K562 (cell line): ENCODE data around the gene RFX7. TPM values are rescaled to one million over a fixed set of nuclear protein-coding genes. Genes with fewer than 3 reads are reported as not detected.
A peak's percentile ranks its signal among the peaks of the same experiment; 100 is the strongest.

Experiments used
- C11orf30 ChIP-seq: fragments of 450-650 bp; IDR thresholded peaks from 2 replicates; pipeline ENCODE4 v1.6.1; 2016; ENCODE audit warnings: low read depth, mild to moderate bottlenecking
- CREB3L1 ChIP-seq: fragments of 450-650 bp; IDR thresholded peaks from 2 replicates; pipeline ENCODE4 v1.6.1; 2014; ENCODE audit warnings: low read depth, mild to moderate bottlenecking, moderate library complexity, borderline replicate concordance
- E2F3 ChIP-seq: fragments of 250-450 bp; sonication (Bioruptor Pico); IDR thresholded peaks from 2 replicates; pipeline ENCODE4 v1.4.0; 2020; ENCODE audit warnings: mild to moderate bottlenecking
- HDAC2 ChIP-seq: fragments of 450-650 bp; IDR thresholded peaks from 2 replicates; pipeline ENCODE4 v1.6.1; 2016; ENCODE audit warnings: mild to moderate bottlenecking
- HMG20A ChIP-seq: fragments of 450-650 bp; formaldehyde crosslinking; conservative IDR thresholded peaks from 2 replicates; pipeline ENCODE4 v1.4.0; 2020; ENCODE audit warnings: mild to moderate bottlenecking, mixed read lengths
- KLF16 ChIP-seq: IDR thresholded peaks from 2 replicates; pipeline ENCODE4 v1.6.1; 2016; ENCODE audit warnings: antibody characterized with exemption
- NCOA4 ChIP-seq: fragments of 450-650 bp; IDR thresholded peaks from 2 replicates; pipeline ENCODE4 v1.6.1; 2018; ENCODE audit warnings: mild to moderate bottlenecking; ENCODE audit not compliant: partially characterized antibody
- SIX5 ChIP-seq, 2 experiments: IDR thresholded peaks; 2 replicates each; pipeline ENCODE4 v1.6.1; 2011; ENCODE audit warnings: low read length in 2 of 2, borderline replicate concordance in 1 of 2, low read depth in 1 of 2, mild to moderate bottlenecking in 1 of 2, moderate library complexity in 1 of 2; ENCODE audit not compliant: insufficient read depth in 1 of 2
- SMAD1 ChIP-seq: fragments of 150-350 bp; IDR thresholded peaks from 2 replicates; pipeline ENCODE4 v1.6.1; 2014; ENCODE audit warnings: low read length, low read depth; ENCODE audit not compliant: partially characterized antibody
- SMARCC2 ChIP-seq: fragments of 450-650 bp; IDR thresholded peaks from 2 replicates; pipeline ENCODE4 v1.6.1; 2017; ENCODE audit warnings: antibody characterized with exemption, moderate library complexity, mild to moderate bottlenecking, low read depth
- SRF ChIP-seq, 2 experiments: fragments of 250-450, 450-650 bp in 1 of 2; sonication (Bioruptor Pico) in 1 of 2; sonication (generic) in 1 of 2; formaldehyde crosslinking; IDR thresholded peaks; 2 replicates each; pipeline versions ENCODE4 v1.5.0 to v1.5.1; 2020 to 2022; ENCODE audit warnings: mild to moderate bottlenecking in 1 of 2, missing genetic modification reagents in 1 of 2
- XRCC4 ChIP-seq: IDR thresholded peaks from one replicate; pipeline ENCODE4 v1.6.1; 2011; ENCODE audit not compliant: insufficient read depth, insufficient read length; ENCODE audit errors: extremely low read depth
- ZBTB11 ChIP-seq, 3 experiments: fragments of 200-800 bp in 1 of 3; fragments of 250-450 bp in 1 of 3; fragments of 450-650 bp in 1 of 3; sonication (Bioruptor Pico) in 1 of 3; sonication (Bioruptor generic) in 1 of 3; formaldehyde crosslinking in 1 of 3; IDR thresholded peaks; 2 replicates each; pipeline versions ENCODE4 v1.6.1 to v1.8.0; 2016 to 2022; ENCODE audit warnings: mild to moderate bottlenecking in 2 of 3, missing genetic modification characterization in 2 of 3, missing compliant biosample characterization in 1 of 3, moderate library complexity in 1 of 3
- ZFP36 ChIP-seq: fragments of 150-350 bp; IDR thresholded peaks from 2 replicates; pipeline ENCODE4 v1.6.1; 2018; ENCODE audit warnings: low read length, low read depth; ENCODE audit not compliant: partially characterized antibody
- ZNF12 ChIP-seq: sonication (generic); formaldehyde crosslinking; IDR thresholded peaks from 2 replicates; pipeline ENCODE4 v1.4.0; 2020; ENCODE audit warnings: mild to moderate bottlenecking, missing genetic modification reagents
- ZNF589 ChIP-seq: fragments of 200-800 bp; sonication (Bioruptor generic); IDR thresholded peaks from 2 replicates; pipeline ENCODE4 v1.6.1; 2016; ENCODE audit warnings: low read depth, missing genetic modification characterization, missing compliant biosample characterization
- ZNF609 ChIP-seq: sonication (generic); formaldehyde crosslinking; IDR thresholded peaks from 2 replicates; pipeline ENCODE4 v1.8.1; 2023; ENCODE audit warnings: missing genetic modification reagents, mild to moderate bottlenecking, borderline replicate concordance
- polyA plus RNA-seq, 8 experiments: library from polyadenylated mRNA; depleted of rRNA in 4 of 8; stranded (reverse) in 5 of 8; unstranded in 3 of 8; fragments of >200 nt; fragmentation: Nextera tagmentation in 2 of 8; fragmentation: Illumina TruSeq in 1 of 8; extraction: Ambion mirVana in 2 of 8; extraction: Trizol in 1 of 8; gene quantifications; 2 replicates each; pipeline versions ENCODE4 v1.2.1 to v1.2.3, GENCODE V29; 2011 to 2014; ENCODE audit warnings: inconsistent platforms in 1 of 8, missing spikeins in 1 of 8
- total RNA-seq, 7 experiments: library from RNA; depleted of rRNA in 6 of 7; stranded (reverse); fragments of >200 nt in 6 of 7; fragmentation: Illumina TruSeq in 2 of 7; extraction: Trizol in 2 of 7; gene quantifications; 2 replicates each; pipeline versions ENCODE4 v1.2.1 to v1.2.3, GENCODE V29; 2011 to 2021; ENCODE audit warnings: low replicate concordance in 1 of 7

RFX7 gene
- total and polyA plus RNA-seq, 9 of the 15 experiments (the other 6 are each of a cell fraction or from before 2014, with no cell fraction given), result 2.4 to 17.9 (median 6.3) TPM

- TF ChIP-seq SMARCC2 (no peak), ZNF609 (no peak), ZNF589 (CRISPR knock-in tag) (peak; percentile 97), C11orf30 (no peak), XRCC4 (no peak), SMAD1 (no peak), SIX5 (IDR thresholded peaks at IDR 0.05; ENCODE audit: borderline replicate concordance in 1 of 2, insufficient read depth in 1 of 2, low read depth in 1 of 2, low read length in 2 of 2) (no peak), NCOA4 (no peak), E2F3 (CRISPR knock-in tag) (no peak), ZNF12 (CRISPR knock-in tag) (no peak), HMG20A (CRISPR knock-in tag) (no peak), ZBTB11 (CRISPR knock-in tag; IDR thresholded peaks at IDR 0.05) (no peak), ZFP36 (no peak), HDAC2 (no peak), CREB3L1 (no peak), SRF (CRISPR knock-in tag; IDR thresholded peaks at IDR 0.05) (no peak), KLF16 (no peak; the same call in 1 of the 2 replicates)
These were observed 203.3 kb downstream of the RFX7 start (continued) for GRCh38 chr15:56040081-56041035.
